Epidermal melanocyte (primary cell): ENCODE measurements around the gene CSAG2.
"Not testable (repeated sequence)": the region's sequence is repeated elsewhere in the genome, so short reads cannot be mapped to it uniquely, and the experiment has no call there.

Experiments
- DNase-seq: peaks from one replicate; pipeline ENCODE4 v3.0.0; 2011; ENCODE audit warnings: low spot score; ENCODE audit not compliant: insufficient read length

CSAG2 gene, protein sequence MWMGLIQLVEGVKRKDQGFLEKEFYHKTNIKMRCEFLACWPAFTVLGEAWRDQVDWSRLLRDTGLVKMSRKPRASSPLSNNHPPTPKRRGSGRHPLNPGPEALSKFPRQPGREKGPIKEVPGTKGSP

DNA sequence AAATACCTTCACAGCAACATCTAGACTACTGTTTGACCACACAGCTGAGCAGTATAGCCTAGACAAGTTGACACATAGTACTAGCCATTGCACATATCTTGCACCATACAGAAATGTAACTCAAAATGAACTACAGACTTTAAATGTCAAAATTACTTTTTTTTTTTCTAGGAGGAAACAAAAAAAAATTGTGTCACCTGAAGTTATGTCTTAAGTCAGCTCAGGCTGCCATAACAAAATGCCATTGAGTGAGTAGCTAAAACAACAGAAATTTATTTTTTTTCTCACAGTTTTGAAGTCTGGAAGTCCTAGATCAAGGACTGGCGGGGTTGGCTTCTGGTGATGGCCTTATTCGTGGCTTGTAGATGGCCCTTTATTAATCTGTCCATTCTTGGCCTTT, at the start of gene CSAG2:
TSS of gene CSAG2 (minus strand) at position 101 of the 400 bp plus-strand sequence. CDS start 161 bp downstream, outside the sequence.
- not testable (repeated sequence) for DNase-seq

GRCh38 chrX:152754871-152755270, 45.8 kb upstream of the CSAG2 start:
- not testable (repeated sequence) for DNase-seq

- not testable (repeated sequence) for DNase-seq
These were observed 44.9 kb upstream of the CSAG2 start, which contains the start of gene MAGEA2 for GRCh38 chrX:152753686-152754650. Gene MAGEA2, minus strand, starts transcription at chrX:152753842. Its CDS starts 2,479 bp downstream, at chrX:152751363.

GRCh38 chrX:152738560-152738959, 29.5 kb upstream of the CSAG2 start:
- no peak for DNase-seq

DNA sequence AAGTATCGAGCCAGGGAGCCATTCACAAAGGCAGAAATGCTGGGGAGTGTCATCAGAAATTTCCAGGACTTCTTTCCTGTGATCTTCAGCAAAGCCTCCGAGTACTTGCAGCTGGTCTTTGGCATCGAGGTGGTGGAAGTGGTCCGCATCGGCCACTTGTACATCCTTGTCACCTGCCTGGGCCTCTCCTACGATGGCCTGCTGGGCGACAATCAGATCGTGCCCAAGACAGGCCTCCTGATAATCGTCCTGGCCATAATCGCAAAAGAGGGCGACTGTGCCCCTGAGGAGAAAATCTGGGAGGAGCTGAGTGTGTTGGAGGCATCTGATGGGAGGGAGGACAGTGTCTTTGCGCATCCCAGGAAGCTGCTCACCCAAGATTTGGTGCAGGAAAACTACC, 27.5 kb upstream of the CSAG2 start:
- DNase-seq = not testable (repeated sequence)

DNA sequence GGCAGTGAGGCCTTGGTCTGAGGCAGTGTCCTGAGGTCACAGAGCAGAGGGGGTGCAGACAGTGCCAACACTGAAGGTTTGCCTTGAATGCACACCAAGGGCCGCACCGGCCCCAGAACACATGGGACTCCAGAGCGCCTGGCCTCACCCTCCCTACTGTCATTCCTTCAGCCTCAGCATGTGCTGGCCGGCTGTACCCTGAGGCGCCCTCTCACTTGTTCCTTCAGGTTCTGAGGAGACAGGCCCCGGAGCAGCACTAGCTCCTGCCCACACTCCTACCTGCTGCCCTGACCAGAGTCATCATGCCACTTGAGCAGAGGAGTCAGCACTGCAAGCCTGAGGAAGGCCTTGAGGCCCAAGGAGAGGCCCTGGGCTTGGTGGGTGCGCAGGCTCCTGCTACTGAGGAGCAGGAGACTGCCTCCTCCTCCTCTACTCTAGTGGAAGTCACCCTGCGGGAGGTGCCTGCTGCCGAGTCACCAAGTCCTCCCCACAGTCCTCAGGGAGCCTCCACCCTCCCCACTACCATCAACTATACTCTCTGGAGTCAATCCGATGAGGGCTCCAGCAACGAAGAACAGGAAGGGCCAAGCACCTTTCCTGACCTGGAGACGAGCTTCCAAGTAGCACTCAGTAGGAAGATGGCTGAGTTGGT, 26.9 kb upstream of the CSAG2 start:
- no peak for DNase-seq

GRCh38 chrX:152735101-152735500, 26.0 kb upstream of the CSAG2 start:
- DNase-seq = no peak

DNA sequence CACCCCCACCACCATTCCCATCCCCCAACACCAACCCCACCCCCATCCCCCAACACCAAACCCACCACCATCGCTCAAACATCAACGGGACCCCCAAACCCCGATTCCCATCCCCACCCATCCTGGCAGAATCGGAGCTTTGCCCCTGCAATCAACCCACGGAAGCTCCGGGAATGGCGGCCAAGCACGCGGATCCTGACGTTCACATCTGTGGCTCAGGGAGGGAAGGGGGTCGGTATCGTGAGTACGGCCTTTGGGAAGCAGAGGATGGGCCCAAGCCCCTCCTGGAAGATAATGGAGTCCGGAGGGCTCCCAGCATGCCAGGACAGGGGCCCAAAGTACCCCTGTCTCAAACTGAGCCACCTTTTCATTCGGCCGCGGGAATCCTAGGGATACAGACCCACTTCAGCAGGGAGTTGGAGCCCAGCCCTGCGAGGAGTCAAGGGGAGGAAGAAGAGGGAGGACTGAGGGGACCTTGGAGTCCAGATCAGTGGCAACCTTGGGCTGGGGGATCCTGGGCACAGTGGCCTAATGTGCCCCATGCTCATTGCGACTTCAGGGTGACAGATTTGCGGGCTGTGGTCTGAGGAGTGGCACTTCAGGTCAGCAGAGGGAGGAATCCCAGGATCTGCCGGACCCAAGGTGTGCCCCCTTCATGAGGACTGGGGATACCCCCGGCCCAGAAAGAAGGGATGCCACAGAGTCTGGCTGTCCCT, 25.2 kb upstream of the CSAG2 start:
- not testable (repeated sequence) for DNase-seq

GRCh38 chrX:152733261-152733975, 24.3 kb upstream of the CSAG2 start, which contains the start of the genes CSAG1 and MAGEA12:
Gene CSAG1, minus strand, starts transcription at chrX:152733721. Its CDS starts 1,261 bp downstream, at chrX:152732460.
Gene MAGEA12, plus strand, starts transcription at chrX:152733757. Its CDS starts 2,405 bp downstream, at chrX:152736162.
- DNase-seq = no peak

- no peak for DNase-seq
These were observed 16.3 kb upstream of the CSAG2 start for GRCh38 chrX:152725409-152725808.

- not testable (repeated sequence) for DNase-seq
These were observed 5.0 kb upstream of the CSAG2 start, which contains the start of gene MAGEA2B for GRCh38 chrX:152713815-152714787. Gene MAGEA2B, plus strand, starts transcription at chrX:152714628. Its CDS starts 2,479 bp downstream, at chrX:152717107.

GRCh38 chrX:152713195-152713594, 4.1 kb upstream of the CSAG2 start:
- DNase-seq = not testable (repeated sequence)

DNA sequence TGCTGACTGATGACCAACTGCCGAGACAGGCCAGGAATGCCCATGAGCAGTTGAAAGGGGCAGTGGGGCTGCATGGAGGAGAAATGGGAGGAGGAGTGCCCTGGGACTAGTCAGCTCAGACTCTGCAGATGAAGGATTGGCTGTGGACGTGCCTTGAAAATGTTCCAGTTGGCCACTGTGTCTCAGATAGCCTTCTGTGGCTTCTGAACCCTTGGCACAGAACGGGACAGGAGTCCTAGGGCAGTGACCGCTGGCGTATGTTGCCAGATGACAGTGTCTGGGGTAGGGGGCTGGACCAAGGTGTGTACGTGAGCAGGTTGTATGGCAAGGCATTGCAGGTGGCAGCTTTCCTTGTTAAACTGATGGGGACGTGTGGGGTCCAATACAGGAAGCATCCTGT, 2.6 kb downstream of the CSAG2 start:
- DNase-seq = not testable (repeated sequence)

DNA sequence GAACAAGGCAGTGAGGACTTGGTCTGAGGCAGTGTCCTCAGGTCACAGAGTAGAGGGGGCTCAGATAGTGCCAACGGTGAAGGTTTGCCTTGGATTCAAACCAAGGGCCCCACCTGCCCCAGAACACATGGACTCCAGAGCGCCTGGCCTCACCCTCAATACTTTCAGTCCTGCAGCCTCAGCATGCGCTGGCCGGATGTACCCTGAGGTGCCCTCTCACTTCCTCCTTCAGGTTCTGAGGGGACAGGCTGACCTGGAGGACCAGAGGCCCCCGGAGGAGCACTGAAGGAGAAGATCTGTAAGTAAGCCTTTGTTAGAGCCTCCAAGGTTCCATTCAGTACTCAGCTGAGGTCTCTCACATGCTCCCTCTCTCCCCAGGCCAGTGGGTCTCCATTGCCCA, 8.7 kb downstream of the CSAG2 start:
- DNase-seq = not testable (repeated sequence)

GRCh38 chrX:152697952-152698931, 10.8 kb downstream of the CSAG2 start, which contains the start of gene MAGEA3:
Gene MAGEA3, plus strand, starts transcription at chrX:152698794. Its CDS starts 2,039 bp downstream, at chrX:152700833.
- not testable (repeated sequence) for DNase-seq

DNA sequence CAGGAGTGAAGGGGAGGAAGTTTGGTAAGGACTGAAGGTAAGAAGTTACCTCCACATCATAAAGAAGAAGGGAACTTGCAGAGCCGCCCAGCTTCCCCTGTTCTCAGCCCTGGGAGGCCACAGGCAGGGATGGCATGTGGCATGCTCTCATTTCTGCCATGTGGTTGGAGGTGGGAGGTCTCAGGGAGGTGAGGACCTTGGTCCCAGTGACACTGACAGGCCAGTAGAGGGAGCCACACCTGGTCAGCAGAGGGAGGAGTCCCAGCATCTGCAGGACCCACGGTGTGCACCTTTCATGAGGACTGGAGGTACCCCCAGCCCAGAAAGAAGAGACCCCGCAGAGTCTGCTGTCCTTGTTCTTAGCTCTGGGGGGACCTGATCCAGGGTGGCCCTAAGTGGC, 28.1 kb downstream of the CSAG2 start:
- DNase-seq = not testable (repeated sequence)

DNA sequence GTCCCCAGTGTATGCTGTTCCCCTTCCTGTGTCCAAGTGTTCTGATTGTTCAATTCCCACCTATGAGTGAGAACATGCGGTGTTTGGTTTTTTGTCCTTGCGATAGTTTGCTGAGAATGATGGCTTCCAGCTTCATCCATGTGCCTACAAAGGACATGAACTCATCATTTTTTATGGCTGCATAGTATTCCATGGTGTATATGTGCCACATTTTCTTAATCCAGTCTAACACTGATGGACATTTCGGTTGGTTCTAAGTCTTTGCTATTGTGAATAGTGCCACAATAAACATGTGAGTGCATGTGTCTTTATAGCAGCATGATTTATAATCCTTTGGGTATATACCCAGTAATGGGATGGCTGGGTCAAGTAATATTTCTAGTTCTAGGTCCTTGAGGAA, 34.4 kb downstream of the CSAG2 start:
- not testable (repeated sequence) for DNase-seq

- DNase-seq = no peak
These were observed 34.9 kb downstream of the CSAG2 start for GRCh38 chrX:152674135-152674534.
